Stimulated activated CD8-positive, alpha-beta memory T cell treated with anti-CD3 and anti-CD28 coated beads, Interleukin-2, amount 100 ng/mL, for 1 hour (primary cell): ENCODE results near the gene LIMS4.
"Not testable (repeated sequence)": the region's sequence is repeated elsewhere in the genome, so short reads cannot be mapped to it uniquely, and the experiment has no call there.

Experiments
- DNase-seq, 2 donors: peaks; one replicate each; pipeline ENCODE4 v3.0.0-alpha.2; 2020; ENCODE audit warnings: low read depth in 2 of 2

LIMS4 gene

GRCh38 chr2:110449127-110449947, 23.3 kb downstream of the LIMS4 start:
- DNase-seq: not testable (repeated sequence)

- DNase-seq: not testable (repeated sequence)
Observed at GRCh38 chr2:110446644-110447043, 26.0 kb downstream of the LIMS4 start.

GRCh38 chr2:110443305-110444005, 29.2 kb downstream of the LIMS4 start:
- DNase-seq: not testable (repeated sequence)

GRCh38 chr2:110441905-110442304, 30.7 kb downstream of the LIMS4 start:
- not testable (repeated sequence) for DNase-seq

- not testable (repeated sequence) for DNase-seq
Observed at GRCh38 chr2:110434565-110434964, 38.1 kb downstream of the LIMS4 start.

- DNase-seq: not testable (repeated sequence)
Observed at GRCh38 chr2:110425725-110426124, 46.9 kb downstream of the LIMS4 start.

- DNase-seq: not testable (repeated sequence)
Observed at GRCh38 chr2:110424421-110424820, 48.2 kb downstream of the LIMS4 start.

GRCh38 chr2:110423574-110423962, 49.0 kb downstream of the LIMS4 start:
- DNase-seq: not testable (repeated sequence)

- DNase-seq: not testable (repeated sequence)
Observed at GRCh38 chr2:110422852-110423573, 49.6 kb downstream of the LIMS4 start.

- DNase-seq: not testable (repeated sequence)
Observed at GRCh38 chr2:110420641-110421354, 51.8 kb downstream of the LIMS4 start.

GRCh38 chr2:110407142-110407541, 65.5 kb downstream of the LIMS4 start:
- not testable (repeated sequence) for DNase-seq

- not testable (repeated sequence) for DNase-seq
Observed at GRCh38 chr2:110404988-110405387, 67.6 kb downstream of the LIMS4 start.

- DNase-seq: not testable (repeated sequence)
Observed at GRCh38 chr2:110404246-110404645, 68.4 kb downstream of the LIMS4 start.

- DNase-seq: not testable (repeated sequence)
Observed at GRCh38 chr2:110401001-110401618, 71.5 kb downstream of the LIMS4 start.

GRCh38 chr2:110399378-110399777, 73.2 kb downstream of the LIMS4 start:
- not testable (repeated sequence) for DNase-seq

GRCh38 chr2:110395990-110396389, 76.6 kb downstream of the LIMS4 start:
- DNase-seq: not testable (repeated sequence)
